Measurements from ENCODE around the gene MCF2L2.

Gene MCF2L2

DNA sequence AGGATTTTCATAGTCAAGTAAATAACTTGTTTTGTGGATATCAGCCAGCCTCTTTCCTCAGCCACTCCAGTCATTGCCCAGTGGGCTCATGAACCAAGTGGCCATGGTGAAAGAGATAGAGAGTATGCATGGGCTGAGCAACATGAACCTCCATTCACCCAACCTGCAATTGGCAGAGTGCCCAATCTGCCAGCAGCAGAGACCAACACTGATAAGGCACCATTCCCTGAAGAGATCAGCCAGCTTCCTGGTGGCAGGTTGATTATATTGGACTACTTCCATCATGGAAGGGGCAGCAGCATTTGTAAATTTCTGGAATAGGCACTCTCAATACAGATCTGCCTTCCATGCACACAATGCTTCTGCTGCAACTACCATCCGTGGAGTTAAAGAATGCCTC is 10.3 kb upstream of the MCF2L2 start:
- TF ChIP-seq Cebpa-rat (IDR thresholded peaks at IDR 0.05), result no peak
- H3K9ac ChIP-seq, result no peak overlapping the region
- H3K4me1 ChIP-seq, result peaks cover 0 to 40% (median 6%) of the 10 kb centered on the region in 10 experiments; a peak in 11 of 20 replicates

DNA sequence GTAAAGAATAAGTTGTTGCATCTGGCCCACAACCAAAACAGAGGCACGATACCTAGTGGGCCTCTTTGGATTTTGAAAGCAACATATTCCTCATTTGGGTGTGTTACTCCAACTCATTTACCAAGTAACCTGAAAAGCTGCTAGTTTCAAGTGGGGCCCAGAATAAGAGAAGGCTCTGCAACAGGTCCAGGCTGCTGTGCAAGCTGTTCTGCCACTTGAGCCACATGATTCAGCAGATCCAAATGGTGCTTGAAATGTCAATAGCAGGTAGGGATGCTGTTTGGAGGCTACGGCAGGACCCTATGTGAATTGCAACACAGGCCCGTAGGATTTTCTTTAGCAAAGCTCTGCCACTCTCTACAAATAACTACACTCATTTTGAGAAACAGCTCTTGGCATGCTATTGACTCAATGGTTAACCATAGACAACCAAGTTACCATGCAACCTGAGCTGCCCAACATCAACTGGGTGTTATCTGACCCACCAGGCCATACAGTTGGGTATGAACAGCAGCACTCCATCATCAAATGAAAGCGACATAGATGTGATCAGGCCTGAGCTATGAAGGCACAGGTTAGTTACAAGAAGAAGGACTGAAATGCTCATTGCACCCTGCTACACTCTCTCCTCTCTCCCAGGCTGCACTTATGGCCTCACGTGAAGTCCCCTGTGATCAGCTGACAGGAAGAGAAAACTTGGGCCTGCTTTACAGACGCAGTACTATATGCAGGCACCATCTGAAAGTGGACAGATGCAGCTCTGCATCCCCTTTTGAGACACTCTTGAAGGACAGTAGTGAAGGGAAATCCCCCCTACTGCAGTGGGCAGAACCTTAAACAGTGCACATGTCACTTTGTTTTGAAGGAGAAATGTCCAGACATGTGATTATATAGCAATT is 9.5 kb upstream of the MCF2L2 start:
- Histone ChIP-seq H3K4me1 (peaks cover 0 to 40% (median 6%) of the 10 kb centered on the region in 10 experiments; a peak in 11 of 20 replicates), H3K4me2 (no peak overlapping the region), H4K20me1 (no peaks in the 10 kb centered on the region), H3K9me3 (replicated peaks in 1 of 11) (peaks cover 3 to 10% (median 7%) of the 10 kb centered on the region in 11 experiments; a peak in 20 of 22 replicates), H3K9ac (no peak overlapping the region), H3K36me3 (no peaks in the 10 kb centered on the region), H3K4me3 (no peak overlapping the region), H3K27ac (no peak overlapping the region), H3K27me3 (no peaks in the 10 kb centered on the region)
- TF ChIP-seq Cebpa-rat (IDR thresholded peaks at IDR 0.05), result no peak

More for the DNA sequence above, 10.3 kb upstream of the MCF2L2 start:
- H3K4me3 ChIP-seq, result no peak overlapping the region
- H3K9me3 ChIP-seq (replicated peaks in 1 of 11), result peaks cover 11 to 19% (median 15%) of the 10 kb centered on the region in 11 experiments
- no peaks in the 10 kb centered on the region for H3K27me3 ChIP-seq
- H3K27ac ChIP-seq, result no peak overlapping the region
- H3K4me2 ChIP-seq, result peak overlapping the region in 3 of 11 experiments; percentile 22 to 57 (median 29); a peak in 2 of 22 replicates
- no peaks in the 10 kb centered on the region for H4K20me1 ChIP-seq
- no peaks in the 10 kb centered on the region for H3K36me3 ChIP-seq

DNA sequence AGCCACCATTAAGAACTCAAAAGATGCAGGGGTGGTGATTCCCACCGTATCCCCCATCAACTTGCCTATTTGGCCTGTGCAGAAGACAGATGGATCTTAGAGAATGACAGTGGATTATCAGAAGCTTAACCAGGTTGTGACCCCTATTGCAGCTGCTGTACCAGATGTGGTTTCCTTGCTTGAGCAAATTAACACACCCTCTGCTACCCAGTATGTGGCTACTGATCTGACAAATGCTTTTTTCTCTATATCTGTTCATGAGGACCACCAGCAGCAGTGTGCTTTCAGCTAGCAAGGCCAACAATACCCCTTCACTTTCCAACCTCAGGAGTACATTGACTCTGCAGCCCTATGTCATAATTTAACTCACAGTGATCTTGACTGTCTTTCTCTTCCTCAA is 8.6 kb upstream of the MCF2L2 start:
- Histone ChIP-seq H3K36me3 (no peaks in the 10 kb centered on the region), H3K4me2 (peak overlapping the region in 3 of 11 experiments; percentile 8 to 76 (median 11); a peak in 2 of 22 replicates), H3K4me1 (peaks cover 0 to 40% (median 6%) of the 10 kb centered on the region in 10 experiments; a peak in 11 of 20 replicates), H3K9ac (no peak overlapping the region), H3K4me3 (no peak overlapping the region), H4K20me1 (no peaks in the 10 kb centered on the region), H3K27me3 (no peaks in the 10 kb centered on the region), H3K9me3 (replicated peaks in 1 of 11) (peaks cover 0 to 8% (median 0%) of the 10 kb centered on the region in 11 experiments; a peak in 3 of 22 replicates), H3K27ac (no peak overlapping the region)
- TF ChIP-seq Cebpa-rat (IDR thresholded peaks at IDR 0.05), result no peak

DNA sequence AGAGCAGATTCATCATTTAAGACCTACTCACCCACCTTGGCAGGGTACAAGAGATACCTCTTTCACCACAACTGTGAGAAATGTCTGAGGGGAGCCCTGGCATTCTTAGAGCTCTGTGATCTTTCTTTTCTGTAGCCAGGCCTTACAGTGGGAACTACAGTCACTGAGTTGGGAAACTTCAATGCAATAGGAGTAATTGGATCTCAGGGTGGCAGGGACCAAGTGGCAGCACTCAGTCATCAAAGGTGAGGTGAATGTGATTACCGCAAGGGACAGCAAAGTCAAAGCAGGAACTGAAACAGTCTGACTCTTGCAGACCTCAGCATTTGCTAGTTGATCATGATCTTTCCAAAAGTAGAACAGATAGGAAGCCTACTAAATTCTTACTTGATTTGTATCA is 7.2 kb upstream of the MCF2L2 start:
- no peak for TF ChIP-seq Cebpa-rat (IDR thresholded peaks at IDR 0.05)
- Histone ChIP-seq H3K4me2 (peak overlapping the region in 6 of 11 experiments; percentile 8 to 76 (median 44); a peak in 8 of 22 replicates), H4K20me1 (no peaks in the 10 kb centered on the region), H3K9me3 (replicated peaks in 1 of 11) (no peaks in the 10 kb centered on the region; a peak in 1 of 22 replicates), H3K27ac (no peak overlapping the region), H3K9ac (no peak overlapping the region), H3K4me3 (no peak overlapping the region), H3K27me3 (no peaks in the 10 kb centered on the region), H3K36me3 (no peaks in the 10 kb centered on the region), H3K4me1 (peaks cover 0 to 36% (median 6%) of the 10 kb centered on the region in 10 experiments; a peak in 11 of 20 replicates)

DNA sequence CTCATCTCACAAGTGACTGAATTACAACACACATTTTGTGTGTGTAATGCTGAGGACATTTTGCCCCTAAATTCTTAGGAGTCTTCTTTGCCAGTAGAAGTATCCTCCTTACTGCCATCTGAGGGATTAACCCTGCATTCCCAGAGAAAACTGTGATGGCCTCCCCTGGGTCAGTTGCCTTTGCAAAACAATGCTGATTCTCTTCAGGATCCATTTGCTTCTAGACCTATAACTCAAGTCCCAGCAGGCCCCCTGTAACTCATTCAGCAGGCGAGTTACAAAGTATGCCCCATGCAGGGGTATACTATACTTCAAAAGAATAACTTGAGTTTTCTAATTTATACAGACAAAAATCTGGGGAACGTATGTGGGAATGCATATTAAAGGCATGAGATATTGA is 6.6 kb upstream of the MCF2L2 start:
- Histone ChIP-seq H3K4me1 (peaks cover 0 to 33% (median 6%) of the 10 kb centered on the region in 10 experiments; a peak in 11 of 20 replicates), H3K4me3 (no peak overlapping the region), H3K27me3 (no peaks in the 10 kb centered on the region), H4K20me1 (no peaks in the 10 kb centered on the region), H3K9me3 (replicated peaks in 1 of 11) (no peaks in the 10 kb centered on the region), H3K36me3 (no peaks in the 10 kb centered on the region), H3K27ac (no peak overlapping the region), H3K9ac (no peak overlapping the region), H3K4me2 (no peak overlapping the region)
- no peak for TF ChIP-seq Cebpa-rat (IDR thresholded peaks at IDR 0.05)

DNA sequence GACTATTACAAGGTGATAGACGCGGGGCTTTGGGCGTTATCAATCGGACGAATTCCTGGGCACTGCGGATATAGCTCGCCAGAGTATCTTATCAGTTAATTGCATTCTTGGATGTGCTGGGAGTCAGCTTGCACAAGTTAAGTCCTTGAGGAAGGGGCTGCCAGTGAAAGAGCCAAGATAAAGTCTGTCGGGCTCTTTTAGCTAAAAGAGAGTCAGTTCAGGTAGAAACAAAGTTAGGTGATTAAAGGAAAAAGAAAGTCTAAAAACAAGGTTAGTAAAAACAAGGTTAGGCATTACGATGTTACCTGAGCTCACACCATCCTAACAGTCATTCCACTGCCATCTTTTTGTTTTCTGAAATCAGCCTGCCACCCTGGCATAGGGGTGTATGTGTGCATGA is 6.1 kb upstream of the MCF2L2 start:
- H3K9me3 ChIP-seq (replicated peaks in 1 of 11), result no peaks in the 10 kb centered on the region
- H3K4me1 ChIP-seq, result peaks cover 0 to 29% (median 6%) of the 10 kb centered on the region in 10 experiments; a peak in 11 of 20 replicates
- no peaks in the 10 kb centered on the region for H3K36me3 ChIP-seq
- H3K4me2 ChIP-seq, result no peak overlapping the region
- H3K27ac ChIP-seq, result no peak overlapping the region
- no peak overlapping the region for H3K4me3 ChIP-seq
- H3K9ac ChIP-seq, result no peak overlapping the region
- peaks cover 0 to 1% (median 0%) of the 10 kb centered on the region in 11 experiments; a peak in 1 of 22 replicates for H3K27me3 ChIP-seq
- no peak for TF ChIP-seq Cebpa-rat (IDR thresholded peaks at IDR 0.05)
- no peaks in the 10 kb centered on the region for H4K20me1 ChIP-seq

DNA sequence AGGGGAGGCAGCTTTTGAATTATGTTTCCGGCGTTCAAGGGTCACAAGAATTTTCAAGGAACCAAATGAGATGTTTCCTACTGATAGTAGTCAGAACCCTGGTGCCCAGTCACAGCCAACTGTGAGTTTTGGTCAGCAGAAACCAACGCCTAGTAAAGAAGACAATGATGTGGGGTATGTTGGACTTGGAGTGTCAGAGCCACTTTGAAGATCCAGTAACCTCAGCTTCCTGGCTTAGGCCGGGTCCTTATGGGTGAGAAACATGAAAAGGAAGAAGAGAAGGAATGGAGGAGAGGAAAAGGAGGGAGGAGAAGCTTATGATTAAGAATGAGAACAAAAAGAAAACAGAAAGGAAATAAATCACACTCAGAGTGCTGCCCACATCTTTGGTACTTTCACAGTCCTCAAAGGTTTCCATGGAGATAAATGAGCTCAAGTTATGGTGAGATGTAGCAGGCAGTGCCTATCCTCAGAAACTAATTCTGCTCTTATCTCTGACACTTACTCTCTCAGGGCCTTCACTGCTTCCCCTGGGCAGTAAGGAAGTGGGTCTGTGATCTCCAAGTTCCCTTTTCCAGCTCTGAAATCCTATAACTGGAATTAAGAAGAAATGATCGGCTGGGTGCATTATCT is 2.0 kb upstream of the MCF2L2 start:
- Histone ChIP-seq H4K20me1 (no peaks in the 10 kb centered on the region), H3K27ac (no peak overlapping the region), H3K36me3 (no peaks in the 10 kb centered on the region), H3K9me3 (replicated peaks in 1 of 11) (peaks cover 0 to 6% (median 0%) of the 10 kb centered on the region in 11 experiments; a peak in 2 of 22 replicates), H3K4me2 (no peak overlapping the region; a peak in 1 of 22 replicates), H3K27me3 (peaks cover 0 to 30% (median 18%) of the 10 kb centered on the region in 11 experiments; a peak in 16 of 22 replicates), H3K4me3 (no peak overlapping the region), H3K4me1 (peaks cover 8 to 20% (median 16%) of the 10 kb centered on the region in 10 experiments; a peak in 17 of 20 replicates), H3K9ac (no peak overlapping the region)
- no peak for TF ChIP-seq Cebpa-rat (IDR thresholded peaks at IDR 0.05)

DNA sequence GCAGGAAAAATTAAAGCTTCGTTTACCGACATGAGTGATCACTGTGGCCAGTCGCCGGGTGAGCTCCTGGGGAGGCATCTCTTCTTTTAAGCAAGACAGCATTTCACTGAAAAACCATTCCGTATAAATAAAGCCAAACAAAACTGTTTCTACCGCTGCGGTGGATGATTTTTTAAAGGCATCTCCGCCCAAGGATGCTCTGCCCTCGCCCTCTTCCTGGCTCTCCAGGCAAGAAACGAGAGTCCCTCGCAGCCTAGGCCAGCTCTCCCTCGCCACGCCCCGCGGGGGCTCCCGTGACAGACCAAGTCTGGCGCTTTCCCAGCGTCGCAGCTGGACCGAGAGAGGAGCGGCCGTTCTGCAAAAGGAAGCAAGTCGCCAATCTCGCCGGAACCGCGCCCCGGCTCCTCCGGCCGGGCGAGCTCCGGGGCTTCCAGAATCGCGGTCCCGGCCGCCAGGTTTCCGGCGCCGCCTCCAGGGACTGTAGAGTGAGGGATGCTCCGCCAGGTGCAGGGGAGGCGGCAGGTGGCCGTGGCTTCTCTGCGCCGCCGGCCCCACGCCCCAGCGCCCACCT is 458 bp downstream of the MCF2L2 start:
- Histone ChIP-seq H3K27ac (peak overlapping the region in 10 of 11 experiments; percentile 45 to 76 (median 60); a peak in 19 of 22 replicates), H3K9me3 (replicated peaks in 1 of 11) (peaks cover 0 to 16% (median under 1%) of the 10 kb centered on the region in 11 experiments; a peak in 7 of 22 replicates), H3K4me1 (peaks cover 7 to 20% (median 16%) of the 10 kb centered on the region in 10 experiments; a peak in 16 of 20 replicates), H4K20me1 (no peaks in the 10 kb centered on the region), H3K4me3 (peak overlapping the region; percentile 75 to 98 (median 86)), H3K27me3 (peaks cover 0 to 30% (median 18%) of the 10 kb centered on the region in 11 experiments; a peak in 16 of 22 replicates), H3K9ac (peak overlapping the region; percentile 65 to 82 (median 78)), H3K4me2 (peak overlapping the region; percentile 88 to 99 (median 96)), H3K36me3 (no peaks in the 10 kb centered on the region)
- TF ChIP-seq Cebpa-rat (IDR thresholded peaks at IDR 0.05), result no peak

Measured in BLaER1 treated with 17β-estradiol and CSF1 and Interleukin-3, amounts not matched to agents 10 nM and 100 nM (cell line).